Upper lobe of left lung (tissue), 6 donors: Measurements from ENCODE around the gene TMBIM6. TPM values are rescaled to one million over a fixed set of nuclear protein-coding genes. Genes with fewer than 3 reads are reported as not detected.
A peak's percentile ranks its signal among the peaks of the same experiment; 100 is the strongest.

Source experiments
- ATAC-seq, 2 donors: fragments of 200-7000 bp; cut with Tn5 transposase; one replicate each; pipeline ENCODE4 v1.9.1; 2022; ENCODE audit warnings: mild to moderate bottlenecking in 2 of 2, moderate library complexity in 2 of 2; ENCODE audit not compliant: low FRiP score in 2 of 2
- DNase-seq, 2 donors: peaks; one replicate each; pipeline ENCODE4 v3.0.0-alpha.2; 2019 to 2020
- H3K27ac ChIP-seq, 4 donors: fragments of 200-600 bp; sonication (generic); one replicate each; pipeline ENCODE4 v1.5.1; 2016 to 2019
- H3K27me3 ChIP-seq, 4 donors: fragments of 200-600 bp; sonication (generic); one replicate each; pipeline ENCODE4 v1.5.1; 2017 to 2019
- H3K36me3 ChIP-seq, 4 donors: fragments of 200-600 bp; sonication (generic); one replicate each; pipeline ENCODE4 v1.5.1; 2016 to 2019
- H3K4me1 ChIP-seq, 4 donors: fragments of 200-600 bp; sonication (generic); one replicate each; pipeline ENCODE4 v1.5.1; 2018 to 2019
- H3K4me3 ChIP-seq, 4 donors: fragments of 200-600 bp; sonication (generic); one replicate each; pipeline ENCODE4 v1.5.1; 2017 to 2019; ENCODE audit warnings: mild to moderate bottlenecking in 2 of 4, moderate library complexity in 1 of 4
- H3K9me3 ChIP-seq, 4 donors: fragments of 200-600 bp; sonication (generic); one replicate each; pipeline ENCODE4 v1.5.1; 2018 to 2019
- CTCF ChIP-seq, 6 experiments: fragments of 450-650 bp in 4 of 6; fragments of 200-600 bp in 2 of 6; sonication (generic) in 2 of 6; IDR thresholded peaks; one replicate each; pipeline ENCODE4 v1.5.1; 2016 to 2019; ENCODE audit warnings: antibody characterized with exemption in 6 of 6
- EP300 ChIP-seq, 4 donors: sonication (generic); formaldehyde crosslinking; IDR thresholded peaks; one replicate each; pipeline ENCODE4 v1.5.1; 2017; ENCODE audit warnings: antibody characterized with exemption in 4 of 4, control low read depth in 2 of 4
- POLR2A ChIP-seq, 4 donors: fragments of 450-650 bp; IDR thresholded peaks; one replicate each; pipeline ENCODE4 v1.5.1; 2016 to 2017; ENCODE audit warnings: antibody characterized with exemption in 4 of 4, mild to moderate bottlenecking in 2 of 4
- POLR2AphosphoS5 ChIP-seq, 2 donors: sonication (generic); formaldehyde crosslinking; IDR thresholded peaks; one replicate each; pipeline ENCODE4 v1.5.1; 2017; ENCODE audit warnings: antibody characterized with exemption in 2 of 2
- WGBS, 2 donors: methylation state at CpG; one replicate each; pipeline ENCODE4 v1.1.5; 2017 to 2018; 5-methylcytosine and 5-hydroxymethylcytosine counted together
- total RNA-seq, 6 donors: library from RNA; depleted of rRNA in 4 of 6; stranded (reverse); fragments of >200 nt in 4 of 6; gene quantifications; one replicate each; pipeline versions ENCODE4 v1.1.0 to v1.2.1, GENCODE V29; 2016 to 2021
- donor health status: DM: no; HTN: no; CAD: no; lungs with moderate emphysema.
- donor health status: DM: no; HTN: yes; CAD: no; lungs with severe emphysema.

TMBIM6 gene
- total RNA-seq, 6 donors from 2014 or later: 185 to 831 (median 594) TPM

DNA sequence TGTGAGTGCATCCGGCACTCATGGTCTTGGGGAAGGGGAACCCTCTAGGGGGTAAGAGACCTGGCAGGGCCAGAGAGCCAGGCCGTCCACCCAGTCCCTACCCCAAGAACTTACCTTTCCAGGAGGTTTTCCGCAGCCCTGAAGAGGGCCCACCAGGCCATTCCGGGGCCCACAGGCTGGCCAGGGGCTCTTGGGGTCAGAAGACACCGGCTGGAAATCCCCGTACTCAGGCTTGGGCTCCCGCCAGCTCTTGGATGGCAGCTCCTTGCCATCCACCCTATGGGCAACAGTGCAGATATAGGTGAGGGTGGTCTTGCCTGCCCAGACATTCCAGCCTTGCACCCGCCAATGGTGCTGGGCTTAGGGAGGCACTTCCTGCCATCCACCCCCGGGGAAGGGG, 52.3 kb downstream of the TMBIM6 start:
- ATAC-seq (no peak), DNase-seq (peak in 1 of 2 donors; percentile 51)
- TF ChIP-seq EP300 (IDR thresholded peaks at IDR 0.05) (no peak), POLR2AphosphoS5 (IDR thresholded peaks at IDR 0.05) (no peak), POLR2A (IDR thresholded peaks at IDR 0.05) (no peak), CTCF (IDR thresholded peaks at IDR 0.05) (no peak)
- 85 to 92% methylated on average over 2 to 4 of the region's 9 CpGs for WGBS, 2 donors
- Histone ChIP-seq H3K36me3 (peaks cover 0 to 66% (median 50%) of the 10 kb centered on the region in 4 donors), H3K27ac (no peak overlapping the region), H3K4me3 (no peak overlapping the region), H3K27me3 (no peaks in the 10 kb centered on the region), H3K4me1 (no peaks in the 10 kb centered on the region), H3K9me3 (no peaks in the 10 kb centered on the region)

GRCh38 chr12:49794021-49794420, 52.7 kb downstream of the TMBIM6 start:
- no peak for ATAC-seq
- Histone ChIP-seq H3K9me3 (no peaks in the 10 kb centered on the region), H3K4me1 (no peaks in the 10 kb centered on the region), H3K27ac (no peak overlapping the region), H3K27me3 (no peaks in the 10 kb centered on the region), H3K36me3 (peaks cover 0 to 66% (median 53%) of the 10 kb centered on the region in 4 donors), H3K4me3 (no peak overlapping the region)
- no peak for DNase-seq
- TF ChIP-seq POLR2AphosphoS5 (IDR thresholded peaks at IDR 0.05): no peak
- TF ChIP-seq POLR2A (IDR thresholded peaks at IDR 0.05): no peak
- no peak for TF ChIP-seq EP300 (IDR thresholded peaks at IDR 0.05)
- no peak for TF ChIP-seq CTCF (IDR thresholded peaks at IDR 0.05)
- 81 to 94% methylated on average over 5 of the region's 5 CpGs for WGBS, 2 donors

GRCh38 chr12:49794811-49795653, 53.7 kb downstream of the TMBIM6 start:
- WGBS, 2 donors: 93 to 99% methylated on average over 14 to 32 of the region's 32 CpGs
- H3K4me1 ChIP-seq: no peaks in the 10 kb centered on the region
- no peak overlapping the region for H3K27ac ChIP-seq
- H3K4me3 ChIP-seq: no peak overlapping the region
- no peaks in the 10 kb centered on the region for H3K27me3 ChIP-seq
- peak in 1 of 2 donors; percentile 70 for DNase-seq
- TF ChIP-seq CTCF (IDR thresholded peaks at IDR 0.05) (no peak), EP300 (IDR thresholded peaks at IDR 0.05) (no peak), POLR2AphosphoS5 (IDR thresholded peaks at IDR 0.05) (no peak), POLR2A (IDR thresholded peaks at IDR 0.05) (no peak)
- H3K36me3 ChIP-seq: peaks cover 0 to 73% (median 62%) of the 10 kb centered on the region in 4 donors
- no peak for ATAC-seq
- no peaks in the 10 kb centered on the region for H3K9me3 ChIP-seq

DNA sequence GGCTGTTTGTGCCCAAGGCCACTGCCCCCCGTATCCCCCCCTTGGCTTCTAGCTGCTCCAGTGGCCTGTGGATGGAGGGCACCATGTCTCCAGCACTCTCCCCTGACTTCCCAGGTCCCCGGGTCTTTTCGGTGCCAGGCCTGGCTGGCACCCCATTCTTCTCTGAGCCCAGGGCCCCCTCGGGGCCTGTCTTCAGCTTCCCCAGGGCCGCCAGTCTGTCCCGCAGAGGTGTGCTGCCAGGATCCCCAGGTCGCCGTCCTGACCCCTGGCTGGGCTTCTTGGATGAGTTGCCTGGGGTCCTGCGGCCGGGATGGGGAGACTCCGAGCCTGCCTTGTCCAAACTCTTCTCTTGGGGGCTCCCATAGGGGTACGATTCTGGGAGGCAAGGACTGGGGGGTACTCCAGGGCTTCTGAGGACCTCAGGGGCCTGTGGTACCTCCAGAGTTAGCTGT, 54.3 kb downstream of the TMBIM6 start:
- H3K27me3 ChIP-seq: no peaks in the 10 kb centered on the region
- ATAC-seq: no peak
- TF ChIP-seq POLR2A (IDR thresholded peaks at IDR 0.05) (no peak), EP300 (IDR thresholded peaks at IDR 0.05) (no peak), CTCF (IDR thresholded peaks at IDR 0.05) (no peak), POLR2AphosphoS5 (IDR thresholded peaks at IDR 0.05) (no peak)
- H3K4me3 ChIP-seq: no peak overlapping the region
- peak in 1 of 2 donors; percentile 49 for DNase-seq
- 91 to 96% methylated on average over 7 to 12 of the region's 12 CpGs for WGBS, 2 donors
- peaks cover 0 to 79% (median 67%) of the 10 kb centered on the region in 4 donors for H3K36me3 ChIP-seq
- no peaks in the 10 kb centered on the region for H3K4me1 ChIP-seq
- H3K9me3 ChIP-seq: no peaks in the 10 kb centered on the region
- H3K27ac ChIP-seq: no peak overlapping the region
